Thyroid gland (tissue), 4 donors: ENCODE results near the gene TADA1. TPM values are rescaled to one million over a fixed set of nuclear protein-coding genes. Genes with fewer than 3 reads are reported as not detected.

Experiments
- DNase-seq, 2 donors: peaks; one replicate each; pipeline ENCODE4 v3.0.0-alpha.2; 2019
- H3K27ac ChIP-seq, 3 donors: fragments of 200-600 bp; sonication (generic); 1 replicate in 2 of 3; 2 replicates in 1 of 3; pipeline ENCODE4 v1.5.1; 2016 to 2019; ENCODE audit warnings: mild to moderate bottlenecking in 1 of 3, moderate library complexity in 1 of 3
- H3K27me3 ChIP-seq: fragments of 200-600 bp; sonication (generic); one replicate; pipeline ENCODE4 v1.5.1; 2019
- H3K36me3 ChIP-seq, 2 donors: fragments of 200-600 bp; sonication (generic); one replicate each; pipeline ENCODE4 v1.5.1; 2016 to 2019
- H3K4me1 ChIP-seq, 2 donors: fragments of 200-600 bp; sonication (generic); one replicate each; pipeline ENCODE4 v1.5.1; 2017 to 2019
- H3K4me3 ChIP-seq, 3 donors: fragments of 200-600 bp; sonication (generic); replicated peaks in 1 of 3; 1 replicate in 2 of 3; 2 replicates in 1 of 3; pipeline ENCODE4 v1.5.1; 2016; ENCODE audit warnings: mild to moderate bottlenecking in 1 of 3
- H3K9me3 ChIP-seq: fragments of 200-600 bp; sonication (generic); one replicate; pipeline ENCODE4 v1.5.1; 2017
- CTCF ChIP-seq, 6 experiments: fragments of 200-600 bp in 3 of 6; fragments of 450-650 bp in 3 of 6; sonication (generic) in 3 of 6; IDR thresholded peaks; one replicate each; pipeline ENCODE4 v1.5.1; 2016 to 2019; ENCODE audit warnings: antibody characterized with exemption in 6 of 6, mild to moderate bottlenecking in 2 of 6, inconsistent platforms in 1 of 6, moderate library complexity in 1 of 6
- POLR2A ChIP-seq, 2 donors: fragments of 450-650 bp; IDR thresholded peaks; one replicate each; pipeline ENCODE4 v1.6.1; 2017; ENCODE audit warnings: antibody characterized with exemption in 2 of 2, mild to moderate bottlenecking in 2 of 2, moderate library complexity in 1 of 2
- WGBS, 2 donors: methylation state at CpG; one replicate each; pipeline ENCODE4 v1.1.5; 2017; 5-methylcytosine and 5-hydroxymethylcytosine counted together
- intact Hi-C: fragments of 100-400 bp; cut with DNase I; formaldehyde crosslinking; loops from one replicate; pipeline ENCODE4 v1.15.1; 2023
- total RNA-seq, 4 donors: library from RNA; depleted of rRNA; stranded (reverse); fragments of >200 nt; gene quantifications; one replicate each; pipeline ENCODE4 v1.2.3, GENCODE V29; 2016

TADA1 gene
- total RNA-seq, 4 donors from 2014 or later, result 14.6 to 17.3 (median 16.1) TPM

- DNase-seq, result peak; percentile 80 to 82
These were observed 34.4 kb upstream of the TADA1 start for GRCh38 chr1:166910396-166910994.

GRCh38 chr1:166908942-166909341, 32.9 kb upstream of the TADA1 start:
- Histone ChIP-seq H3K36me3 (no peaks in the 10 kb centered on the region), H3K27ac (no peak overlapping the region), H3K4me1 (no peaks in the 10 kb centered on the region), H3K4me3 (no peak overlapping the region), H3K27me3 (no peaks in the 10 kb centered on the region), H3K9me3 (no peaks in the 10 kb centered on the region)
- TF ChIP-seq CTCF (IDR thresholded peaks at IDR 0.05) (no peak), POLR2A (IDR thresholded peaks at IDR 0.05) (no peak)
- intact Hi-C loops, result loop anchor here (5.0 kb wide), 1 partner anchor 148 kb away; no protein-coding TSS in a partner anchor
- no peak for DNase-seq
- 100% methylated on average over 1 of the region's 1 CpG for WGBS, 2 donors

More at GRCh38 chr1:166910396-166910994, 34.4 kb upstream of the TADA1 start:
- Histone ChIP-seq H3K9me3 (no peaks in the 10 kb centered on the region), H3K36me3 (no peaks in the 10 kb centered on the region), H3K4me3 (no peak overlapping the region), H3K27ac (no peak overlapping the region), H3K4me1 (no peaks in the 10 kb centered on the region), H3K27me3 (no peaks in the 10 kb centered on the region)
- TF ChIP-seq CTCF (IDR thresholded peaks at IDR 0.05) (peak in 5 of 6 experiments; percentile 28 to 79 (median 68)), POLR2A (IDR thresholded peaks at IDR 0.05) (no peak)
- 0 to 3% methylated on average over 1 of the region's 1 CpG for WGBS, 2 donors
- intact Hi-C loops, result no loop called here

GRCh38 chr1:166907763-166908162, 31.7 kb upstream of the TADA1 start:
- DNase-seq, result no peak
- Histone ChIP-seq H3K27ac (no peak overlapping the region), H3K27me3 (no peaks in the 10 kb centered on the region), H3K4me1 (no peaks in the 10 kb centered on the region), H3K4me3 (no peak overlapping the region), H3K9me3 (no peaks in the 10 kb centered on the region), H3K36me3 (no peaks in the 10 kb centered on the region)
- TF ChIP-seq POLR2A (IDR thresholded peaks at IDR 0.05), result no peak
- TF ChIP-seq CTCF (IDR thresholded peaks at IDR 0.05), result no peak
- 78 to 83% methylated on average over 3 of the region's 3 CpGs for WGBS, 2 donors
- intact Hi-C loops, result loop anchor here (5.0 kb wide), 1 partner anchor 150 kb away; no protein-coding TSS in a partner anchor

GRCh38 chr1:166907051-166907450, 31.0 kb upstream of the TADA1 start:
- intact Hi-C loops, result loop anchor here (5.0 kb wide), 1 partner anchor 150 kb away; no protein-coding TSS in a partner anchor
- DNase-seq, result no peak
- no peaks in the 10 kb centered on the region for H3K9me3 ChIP-seq
- H3K27ac ChIP-seq, result no peak overlapping the region
- no peak overlapping the region for H3K4me3 ChIP-seq
- TF ChIP-seq POLR2A (IDR thresholded peaks at IDR 0.05), result no peak
- TF ChIP-seq CTCF (IDR thresholded peaks at IDR 0.05), result no peak
- H3K4me1 ChIP-seq, result no peaks in the 10 kb centered on the region
- H3K27me3 ChIP-seq, result no peaks in the 10 kb centered on the region
- WGBS, 2 donors, result 50 to 66% methylated on average over 4 of the region's 4 CpGs
- no peaks in the 10 kb centered on the region for H3K36me3 ChIP-seq

- Histone ChIP-seq H3K27me3 (no peaks in the 10 kb centered on the region), H3K36me3 (no peaks in the 10 kb centered on the region), H3K9me3 (no peaks in the 10 kb centered on the region), H3K27ac (no peak overlapping the region), H3K4me3 (no peak overlapping the region), H3K4me1 (no peaks in the 10 kb centered on the region)
- TF ChIP-seq CTCF (IDR thresholded peaks at IDR 0.05) (no peak), POLR2A (IDR thresholded peaks at IDR 0.05) (no peak)
- WGBS, 2 donors, result 83 to 88% methylated on average over 3 of the region's 3 CpGs
- intact Hi-C loops, result loop anchor here (5.0 kb wide), 1 partner anchor 151 kb away; no protein-coding TSS in a partner anchor
- DNase-seq, result no peak
These were observed 30.6 kb upstream of the TADA1 start for GRCh38 chr1:166906647-166907046.
